ENCODE results near the gene LRRC52.
"Not testable (repeated sequence)": the region's sequence is repeated elsewhere in the genome, so short reads cannot be mapped to it uniquely, and the experiment has no call there.

Gene LRRC52

GRCh38 chr1:165580931-165581871 lies 37.4 kb downstream of the LRRC52 start:
- no peak overlapping the region for H3K4me3 ChIP-seq (ENCODE audit: low read depth, low read length)
- TF ChIP-seq, protein P1, sequence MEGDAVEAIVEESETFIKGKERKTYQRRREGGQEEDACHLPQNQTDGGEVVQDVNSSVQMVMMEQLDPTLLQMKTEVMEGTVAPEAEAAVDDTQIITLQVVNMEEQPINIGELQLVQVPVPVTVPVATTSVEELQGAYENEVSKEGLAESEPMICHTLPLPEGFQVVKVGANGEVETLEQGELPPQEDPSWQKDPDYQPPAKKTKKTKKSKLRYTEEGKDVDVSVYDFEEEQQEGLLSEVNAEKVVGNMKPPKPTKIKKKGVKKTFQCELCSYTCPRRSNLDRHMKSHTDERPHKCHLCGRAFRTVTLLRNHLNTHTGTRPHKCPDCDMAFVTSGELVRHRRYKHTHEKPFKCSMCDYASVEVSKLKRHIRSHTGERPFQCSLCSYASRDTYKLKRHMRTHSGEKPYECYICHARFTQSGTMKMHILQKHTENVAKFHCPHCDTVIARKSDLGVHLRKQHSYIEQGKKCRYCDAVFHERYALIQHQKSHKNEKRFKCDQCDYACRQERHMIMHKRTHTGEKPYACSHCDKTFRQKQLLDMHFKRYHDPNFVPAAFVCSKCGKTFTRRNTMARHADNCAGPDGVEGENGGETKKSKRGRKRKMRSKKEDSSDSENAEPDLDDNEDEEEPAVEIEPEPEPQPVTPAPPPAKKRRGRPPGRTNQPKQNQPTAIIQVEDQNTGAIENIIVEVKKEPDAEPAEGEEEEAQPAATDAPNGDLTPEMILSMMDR (conservative IDR thresholded peaks at IDR 0.05; ENCODE audit: low read depth, low read length) = no peak
- DNase-seq (ENCODE audit: low read depth) = peak; percentile 32

DNA sequence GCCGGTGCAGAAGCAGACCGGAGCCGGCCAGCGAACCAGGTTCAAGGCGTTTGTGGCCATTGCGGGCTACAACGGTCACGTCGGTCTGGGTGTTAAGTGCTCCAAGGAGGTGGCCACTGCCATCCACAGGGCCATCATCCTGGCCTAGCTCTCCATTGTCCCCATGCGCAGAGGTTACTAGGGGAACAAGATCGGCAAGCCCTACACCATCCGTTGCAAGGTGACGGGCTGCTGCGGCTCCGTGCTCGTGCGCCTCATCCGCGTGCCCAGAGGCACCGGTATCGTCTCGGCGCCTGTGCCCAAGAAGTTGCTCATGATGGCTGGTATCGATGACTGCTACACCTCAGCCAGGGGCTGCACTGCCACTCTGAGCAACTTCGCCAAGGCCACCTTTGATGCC lies 38.1 kb downstream of the LRRC52 start:
- no peak for DNase-seq (ENCODE audit: low read depth)
- TF ChIP-seq, protein P1 (conservative IDR thresholded peaks at IDR 0.05; ENCODE audit: low read depth, low read length) = no peak
- no peak overlapping the region for H3K4me3 ChIP-seq (ENCODE audit: low read depth, low read length)

GRCh38 chr1:165586398-165586797 lies 42.6 kb downstream of the LRRC52 start:
- H3K4me3 ChIP-seq (ENCODE audit: low read depth, low read length) = no peak overlapping the region
- TF ChIP-seq, protein P1 (conservative IDR thresholded peaks at IDR 0.05; ENCODE audit: low read depth, low read length) = no peak
- DNase-seq (ENCODE audit: low read depth) = no peak

- not testable (repeated sequence) for DNase-seq (ENCODE audit: low read depth); H3K4me3 ChIP-seq (ENCODE audit: low read depth, low read length)
These were observed 47.6 kb downstream of the LRRC52 start for GRCh38 chr1:165591391-165591790.

DNA sequence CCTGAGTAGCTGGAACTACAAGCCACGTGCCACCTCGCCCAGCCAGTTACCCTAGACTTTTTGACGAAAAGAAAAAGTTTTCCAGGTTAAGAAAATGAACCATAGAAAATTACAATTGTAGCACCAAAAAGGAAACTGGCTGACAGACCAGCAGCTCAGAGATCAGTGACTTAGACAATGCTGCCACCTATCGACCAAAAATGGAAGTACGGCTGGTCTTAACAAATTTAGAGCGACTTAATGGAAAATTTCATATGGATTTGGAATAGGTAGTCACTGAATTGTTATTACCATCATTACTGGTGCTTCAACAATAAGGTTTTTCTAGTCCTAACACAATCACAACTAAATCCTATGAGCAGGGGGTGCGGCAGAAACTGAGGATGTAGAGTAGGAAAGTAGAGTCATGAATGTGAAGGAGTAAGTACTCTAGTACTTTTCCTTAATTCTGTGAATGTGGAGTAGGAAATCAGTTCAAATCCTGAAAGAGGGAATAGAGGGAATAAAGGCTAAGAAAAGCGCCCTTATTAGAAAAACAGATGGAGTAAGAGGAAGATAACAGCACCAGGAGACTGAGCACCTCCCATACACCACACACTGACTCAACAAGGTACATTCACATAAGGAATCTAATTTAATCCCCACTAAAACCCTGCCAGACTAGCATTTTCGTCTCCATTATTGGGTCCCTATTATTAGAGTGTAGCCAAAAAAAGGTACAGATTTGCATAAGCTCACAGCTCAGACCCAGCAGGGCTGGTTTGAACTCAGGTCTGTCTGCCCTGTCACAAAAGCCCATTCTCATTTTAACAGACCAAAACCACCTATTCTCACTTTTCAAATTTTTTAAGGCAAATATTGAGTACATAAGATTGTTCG lies 49.4 kb downstream of the LRRC52 start:
- no peak overlapping the region for H3K4me3 ChIP-seq (ENCODE audit: low read depth, low read length)
- peak; percentile 90 for DNase-seq (ENCODE audit: low read depth)
- TF ChIP-seq, protein P1 (conservative IDR thresholded peaks at IDR 0.05; ENCODE audit: low read depth, low read length) = peak; percentile 93

DNA sequence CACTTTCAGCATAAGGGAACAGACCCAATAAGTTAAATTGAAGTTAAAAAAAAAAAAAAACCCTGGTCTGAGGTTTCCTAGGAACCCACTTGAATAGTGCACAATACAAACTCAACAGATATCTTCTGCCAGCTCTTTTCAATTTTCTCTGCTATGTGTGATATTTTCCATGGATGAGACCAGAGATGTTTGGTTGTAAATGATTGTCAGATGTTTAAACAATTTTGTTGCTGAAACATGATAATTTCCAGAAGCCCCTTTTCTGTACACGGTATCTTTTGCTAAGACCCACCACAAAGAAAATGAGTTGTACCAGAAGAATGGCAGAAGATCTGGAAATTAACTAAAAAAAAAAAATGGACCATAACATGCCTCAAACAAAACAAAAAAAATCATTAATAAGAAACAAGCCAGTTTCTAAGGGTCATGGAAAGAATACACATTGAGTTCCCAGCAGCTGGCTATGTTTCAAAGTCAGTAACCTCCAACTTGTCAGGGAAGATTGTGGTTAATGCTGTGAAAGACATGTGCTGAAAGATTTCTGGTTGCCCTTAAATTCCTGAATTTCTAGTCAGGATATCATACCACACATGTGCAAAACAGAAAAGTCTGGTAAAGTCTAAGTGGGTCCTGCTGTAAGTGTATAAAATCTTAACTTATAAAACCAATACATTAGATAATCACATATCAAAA lies 51.6 kb downstream of the LRRC52 start:
- H3K4me3 ChIP-seq (ENCODE audit: low read depth, low read length) = no peak overlapping the region
- peak; percentile 88 for DNase-seq (ENCODE audit: low read depth)
- TF ChIP-seq, protein P1 (conservative IDR thresholded peaks at IDR 0.05; ENCODE audit: low read depth, low read length) = no peak
